Measurements from ENCODE around the gene TRAPPC2L.

DNA sequence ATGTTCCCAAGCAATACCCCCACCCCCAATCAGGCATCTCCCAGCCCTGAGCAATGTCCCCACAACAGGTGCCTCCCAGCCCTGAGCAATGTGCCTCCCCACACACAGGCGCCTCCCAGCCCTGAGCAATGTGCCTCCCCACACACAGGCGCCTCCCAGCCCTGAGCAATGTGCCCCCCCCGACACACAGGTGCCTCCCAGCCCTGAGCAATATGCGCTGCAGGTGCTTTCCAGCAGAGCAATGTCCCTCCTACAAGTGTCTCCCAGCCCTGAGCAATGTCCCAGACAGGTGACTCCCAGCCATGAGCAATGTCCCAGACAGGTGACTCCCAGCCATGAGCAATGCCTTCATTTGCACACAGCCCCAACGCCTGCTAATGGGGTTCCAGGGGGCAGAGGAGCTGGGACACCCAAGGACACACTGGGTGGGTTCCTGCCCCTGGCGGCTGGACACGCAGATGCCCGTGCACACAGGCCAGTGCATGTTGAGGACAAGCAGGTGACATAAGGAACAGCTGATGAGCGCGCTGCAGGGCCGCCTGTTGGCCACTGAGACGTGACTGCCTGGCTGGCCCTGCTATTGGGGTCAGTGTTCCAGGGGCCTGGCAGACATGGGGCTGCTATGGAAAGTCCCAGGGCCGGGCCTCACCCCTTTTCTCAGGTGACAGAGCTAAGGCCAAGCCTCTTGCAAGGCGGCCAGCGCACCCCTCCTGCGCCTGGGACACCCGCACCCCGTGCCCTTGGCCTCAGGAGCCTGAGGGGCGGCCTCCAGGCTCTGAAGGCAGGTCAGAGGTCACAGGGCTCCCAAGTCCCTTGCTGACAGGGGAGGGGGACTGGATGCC lies 36.4 kb downstream of the TRAPPC2L start:
- TF ChIP-seq, protein P1, sequence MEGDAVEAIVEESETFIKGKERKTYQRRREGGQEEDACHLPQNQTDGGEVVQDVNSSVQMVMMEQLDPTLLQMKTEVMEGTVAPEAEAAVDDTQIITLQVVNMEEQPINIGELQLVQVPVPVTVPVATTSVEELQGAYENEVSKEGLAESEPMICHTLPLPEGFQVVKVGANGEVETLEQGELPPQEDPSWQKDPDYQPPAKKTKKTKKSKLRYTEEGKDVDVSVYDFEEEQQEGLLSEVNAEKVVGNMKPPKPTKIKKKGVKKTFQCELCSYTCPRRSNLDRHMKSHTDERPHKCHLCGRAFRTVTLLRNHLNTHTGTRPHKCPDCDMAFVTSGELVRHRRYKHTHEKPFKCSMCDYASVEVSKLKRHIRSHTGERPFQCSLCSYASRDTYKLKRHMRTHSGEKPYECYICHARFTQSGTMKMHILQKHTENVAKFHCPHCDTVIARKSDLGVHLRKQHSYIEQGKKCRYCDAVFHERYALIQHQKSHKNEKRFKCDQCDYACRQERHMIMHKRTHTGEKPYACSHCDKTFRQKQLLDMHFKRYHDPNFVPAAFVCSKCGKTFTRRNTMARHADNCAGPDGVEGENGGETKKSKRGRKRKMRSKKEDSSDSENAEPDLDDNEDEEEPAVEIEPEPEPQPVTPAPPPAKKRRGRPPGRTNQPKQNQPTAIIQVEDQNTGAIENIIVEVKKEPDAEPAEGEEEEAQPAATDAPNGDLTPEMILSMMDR (conservative IDR thresholded peaks at IDR 0.05): no peak
- no peak for TF ChIP-seq EZH2 (IDR thresholded peaks at IDR 0.05; ENCODE audit: low read depth)
